K562 (cell line): ENCODE data around the gene PHF21A. TPM values are rescaled to one million over a fixed set of nuclear protein-coding genes. Genes with fewer than 3 reads are reported as not detected.

Experiments
- ATAC-seq: fragments of 200-7000 bp; cut with Tn5 transposase; 3 replicates; pipeline ENCODE4 v1.9.1; 2020; ENCODE audit warnings: moderate library complexity
- Bru-seq: library from RNA; stranded (reverse); fragments of 400-500 nt; gene quantifications from one replicate; lab custom pipeline; 2021; lab: Mats Ljungman, UMichigan
- BruChase-seq, 2 experiments: library from RNA; stranded (reverse); fragments of 400-500 nt; gene quantifications; one replicate each; lab custom pipeline; 2021; lab: Mats Ljungman, UMichigan
- BruUV-seq: library from RNA; stranded (reverse); fragments of 400-500 nt; replicated peaks from 2 replicates; lab custom pipeline; 2021; lab: Mats Ljungman, UMichigan
- CTCF ChIA-PET: fragments of 300-600 bp; formaldehyde crosslinking; extraction: SDS; loops from one replicate; lab custom pipeline; 2021; ENCODE audit warnings: low intra/inter-chr PET ratio; lab: Yijun Ruan, JAX
- POLR2A ChIA-PET: fragments of 300-600, 350-650 bp; sonication (Branson Sonifier 250); formaldehyde crosslinking; extraction: SDS; loops from one replicate; lab custom pipeline; 2021; ENCODE audit warnings: antibody characterized with exemption, inconsistent platforms; lab: Yijun Ruan, JAX
- DNase-seq, 4 experiments: peaks; one replicate each; pipeline versions ENCODE4 v3.0.0 to v3.0.0-alpha.2; 2011 to 2018; ENCODE audit warnings: low spot score in 3 of 4, mixed read lengths in 3 of 4; ENCODE audit errors: extremely low read depth in 1 of 4
- FAIRE-seq: peaks from 2 replicates; lab custom pipeline; 2011; peaks lifted over from hg19 to GRCh38; lab: Jason Lieb, UNC
- H2AFZ ChIP-seq: 2 replicates; pipeline ENCODE4 v1.6.0; 2011; ENCODE audit warnings: low read depth, low read length, control low read depth, inconsistent platforms
- H3K27ac ChIP-seq: fragments of 200-600 bp; 3 replicates; pipeline ENCODE4 v1.8.0; 2011; ENCODE audit warnings: low read depth, mild to moderate bottlenecking, control low read depth, inconsistent platforms, low read length, moderate library complexity, mixed read lengths; ENCODE audit errors: extremely low read depth
- H3K27me3 ChIP-seq, 2 experiments: fragments of 300-600 bp in 1 of 2; 2 replicates in 1 of 2; 3 replicates in 1 of 2; pipeline versions ENCODE4 v1.6.0 to v1.8.0; 2011; ENCODE audit warnings: inconsistent platforms in 2 of 2, low read length in 2 of 2, mild to moderate bottlenecking in 1 of 2, mixed read lengths in 1 of 2, moderate library complexity in 1 of 2; ENCODE audit not compliant: control insufficient read depth in 2 of 2, insufficient read depth in 2 of 2
- H3K36me3 ChIP-seq: fragments of 300-600 bp; 3 replicates; pipeline ENCODE4 v1.8.0; 2011; ENCODE audit warnings: mild to moderate bottlenecking, low read length, inconsistent platforms; ENCODE audit not compliant: control insufficient read depth, insufficient read depth
- H3K4me1 ChIP-seq, 2 experiments: fragments of 200-600 bp in 1 of 2; replicated peaks in 1 of 2; 2 replicates in 1 of 2; 3 replicates in 1 of 2; pipeline versions ENCODE4 v1.5.1 to v1.8.0; 2011; ENCODE audit warnings: inconsistent platforms in 2 of 2, low read length in 2 of 2, mild to moderate bottlenecking in 1 of 2, mixed read lengths in 1 of 2, moderate library complexity in 1 of 2; ENCODE audit not compliant: control insufficient read depth in 2 of 2, insufficient read depth in 2 of 2
- H3K4me2 ChIP-seq: 2 replicates; pipeline ENCODE4 v1.6.1; 2011; ENCODE audit warnings: low read length, control low read depth, inconsistent platforms, mixed read lengths; ENCODE audit not compliant: insufficient read depth
- H3K4me3 ChIP-seq: fragments of 200-600 bp; sonication (generic), shearing (Covaris generic); 2 replicates; pipeline ENCODE4 v1.5.1; 2016; ENCODE audit warnings: control low read depth, inconsistent platforms
- H3K79me2 ChIP-seq: fragments of 200-600 bp; 3 replicates; pipeline ENCODE4 v1.8.0; 2011; ENCODE audit warnings: low read length, inconsistent platforms; ENCODE audit not compliant: control insufficient read depth, insufficient read depth
- H3K9ac ChIP-seq, 2 experiments: 2 replicates each; pipeline versions ENCODE4 v1.6.0 to v1.6.1; 2011; ENCODE audit warnings: low read depth in 2 of 2, low read length in 2 of 2, control low read depth in 1 of 2, inconsistent platforms in 1 of 2, mild to moderate bottlenecking in 1 of 2, mixed read lengths in 1 of 2; ENCODE audit not compliant: insufficient read depth in 1 of 2
- H3K9me1 ChIP-seq: one replicate; pipeline ENCODE4 v1.6.0; 2011; ENCODE audit warnings: inconsistent platforms, mild to moderate bottlenecking, low read length, moderate library complexity; ENCODE audit not compliant: control insufficient read depth, insufficient read depth
- H3K9me3 ChIP-seq: replicated peaks from 2 replicates; pipeline ENCODE4 v1.5.1; 2011; ENCODE audit warnings: low read depth, low read length, inconsistent platforms; ENCODE audit not compliant: control insufficient read depth, insufficient read depth
- H4K20me1 ChIP-seq: replicated peaks from 2 replicates; pipeline ENCODE4 v1.6.1; 2011; ENCODE audit warnings: low read length, inconsistent platforms, mixed read lengths; ENCODE audit not compliant: control insufficient read depth, insufficient read depth
- GATAD2B ChIP-seq: fragments of 450-650 bp; IDR thresholded peaks from 2 replicates; pipeline ENCODE4 v1.6.1; 2017; ENCODE audit warnings: mild to moderate bottlenecking, borderline replicate concordance
- GTF2A2 ChIP-seq: IDR thresholded peaks from 2 replicates; pipeline ENCODE4 v1.6.1; 2016; ENCODE audit warnings: mild to moderate bottlenecking, missing genetic modification characterization, missing compliant biosample characterization
- MAFF ChIP-seq: IDR thresholded peaks from 2 replicates; pipeline ENCODE4 v1.6.1; 2012; ENCODE audit warnings: low read length, improper control_type of control experiment
- MYNN ChIP-seq, 2 experiments: sonication (generic); formaldehyde crosslinking in 1 of 2; IDR thresholded peaks; 2 replicates each; pipeline versions ENCODE4 v1.5.0 to v1.6.1; 2016 to 2020; ENCODE audit warnings: antibody characterized with exemption in 1 of 2, missing genetic modification reagents in 1 of 2
- RBBP5 ChIP-seq: fragments of 200-600 bp; sonication (generic); IDR thresholded peaks from 2 replicates; pipeline ENCODE4 v1.6.1; 2012; ENCODE audit warnings: borderline replicate concordance, mild to moderate bottlenecking, low read length, control low read depth, inconsistent platforms; ENCODE audit not compliant: insufficient read depth, poor library complexity, severe bottlenecking
- RUNX1 ChIP-seq: sonication (generic); IDR thresholded peaks from 2 replicates; pipeline ENCODE4 v1.6.1; 2016; ENCODE audit warnings: antibody characterized with exemption, low read depth
- SIN3A ChIP-seq, 2 experiments: fragments of 150-350 bp in 1 of 2; IDR thresholded peaks; 2 replicates each; pipeline ENCODE4 v1.6.1; 2011 to 2016; ENCODE audit warnings: borderline replicate concordance in 2 of 2, low read depth in 2 of 2, low read length in 2 of 2, mild to moderate bottlenecking in 2 of 2, moderate library complexity in 2 of 2; ENCODE audit not compliant: control insufficient read depth in 1 of 2
- TAF9B ChIP-seq: fragments of 450-650 bp; IDR thresholded peaks from 2 replicates; pipeline ENCODE4 v1.6.1; 2018; ENCODE audit warnings: mild to moderate bottlenecking; ENCODE audit not compliant: partially characterized antibody
- WGBS: fragments of 100-300 bp; shearing (Covaris generic); methylation state at CpG from one replicate; pipeline ENCODE4 v1.1.6; 2016; ENCODE audit warnings: low coverage, mixed read lengths; ENCODE audit not compliant: insufficient coverage; ENCODE audit errors: missing lambda C conversion rate; 5-methylcytosine and 5-hydroxymethylcytosine counted together
- in situ Hi-C: fragments of 300-500 bp; cut with MboI; formaldehyde crosslinking; loops from 4 replicates; pipeline ENCODE4 v1.15.0; 2018; ENCODE audit warnings: inconsistent platforms, mixed read lengths
- intact Hi-C: fragments of 100-400 bp; cut with micrococcal nuclease; formaldehyde crosslinking; loops from 2 replicates; pipeline ENCODE4 v1.14.2; 2022
- long read RNA-seq, 3 experiments: library from polyadenylated mRNA in 2 of 3; library from RNA in 1 of 3; unstranded in 2 of 3; stranded (forward) in 1 of 3; transcript quantifications; one replicate each; pipeline ENCODE4 v2.0.0, GENCODE V29; 2019 to 2022
- polyA minus RNA-seq, 3 experiments: library from RNA; depleted of rRNA, polyadenylated mRNA; stranded (reverse); fragments of >200 nt; gene quantifications; 2 replicates each; pipeline ENCODE4 v1.2.3, GENCODE V29; 2011
- polyA plus RNA-seq, 8 experiments: library from polyadenylated mRNA; depleted of rRNA in 4 of 8; stranded (reverse) in 5 of 8; unstranded in 3 of 8; fragments of >200 nt; fragmentation: Nextera tagmentation in 2 of 8; fragmentation: Illumina TruSeq in 1 of 8; extraction: Ambion mirVana in 2 of 8; extraction: Trizol in 1 of 8; gene quantifications; 2 replicates each; pipeline versions ENCODE4 v1.2.1 to v1.2.3, GENCODE V29; 2011 to 2014; ENCODE audit warnings: inconsistent platforms in 1 of 8, missing spikeins in 1 of 8
- total RNA-seq, 7 experiments: library from RNA; depleted of rRNA in 6 of 7; stranded (reverse); fragments of >200 nt in 6 of 7; fragmentation: Illumina TruSeq in 2 of 7; extraction: Trizol in 2 of 7; gene quantifications; 2 replicates each; pipeline versions ENCODE4 v1.2.1 to v1.2.3, GENCODE V29; 2011 to 2021; ENCODE audit warnings: low replicate concordance in 1 of 7
- TF ChIP-seq, protein P1 (sequence below), 2 experiments: fragments of 200-800 bp in 1 of 2; sonication (Bioruptor generic) in 1 of 2; sonication (generic) in 1 of 2; formaldehyde crosslinking in 1 of 2; IDR thresholded peaks in 1 of 2; conservative IDR thresholded peaks in 1 of 2; 2 replicates each; pipeline versions ENCODE4 v1.5.0 to v1.6.1; 2016 to 2020; ENCODE audit warnings: missing compliant biosample characterization in 1 of 2, missing genetic modification characterization in 1 of 2, missing genetic modification reagents in 1 of 2
- TF ChIP-seq, protein P2 (sequence below): fragments of 250-450 bp; sonication (Bioruptor Pico); IDR thresholded peaks from 2 replicates; pipeline ENCODE4 v1.5.0; 2021; ENCODE audit warnings: mild to moderate bottlenecking, borderline replicate concordance

PHF21A gene
- 41.0 and 108 TPM in 2 replicates for total RNA-seq (2011; cell fraction: chromatin; rRNA removed; ENCODE audit: low replicate concordance)
- 17.0 and 21.1 TPM in 2 replicates for total RNA-seq (2011; cell fraction: nucleolus; rRNA removed)
- total RNA-seq (2011; cell fraction: nucleoplasm; rRNA removed), result 27.0 and 37.7 TPM in 2 replicates
- total RNA-seq (2014; rRNA removed), result 7.7 and 13.3 TPM in 2 replicates
- 8.6 and 9.7 TPM in 2 replicates for total RNA-seq (2014; rRNA removed; fragmentation: Illumina TruSeq; extraction: Trizol)
- 8.5 and 10.7 TPM in 2 replicates for total RNA-seq (2015; rRNA removed; fragmentation: Illumina TruSeq; extraction: Trizol)
- 20.4 and 26.6 TPM in 2 replicates for total RNA-seq (2021)
- polyA plus RNA-seq (2011; rRNA removed), result 12.8 and 20.2 TPM in 2 replicates
- 7.2 and 8.7 TPM in 2 replicates for polyA plus RNA-seq (2011; cell fraction: cytosol; rRNA removed)
- polyA plus RNA-seq (2011; cell fraction: nucleus; rRNA removed), result 33.5 and 36.9 TPM in 2 replicates
- polyA plus RNA-seq (2012), result 17.5 and 25.3 TPM in 2 replicates
- polyA plus RNA-seq (2014; fragmentation: Illumina TruSeq; extraction: Trizol), result 25.7 and 32.4 TPM in 2 replicates
- 1 to 10 TPM; 1.5 to 2.2 TPM for polyA plus RNA-seq (2014; fragmentation: Nextera tagmentation; extraction: Ambion mirVana)
- 12.7 and 14.5 TPM in 2 replicates for polyA plus RNA-seq (2014; rRNA removed)
- polyA minus RNA-seq (2011; rRNA and poly(A)+ RNA removed), result 12.6 and 22.6 TPM in 2 replicates
- polyA minus RNA-seq (2011; cell fraction: cytosol; rRNA and poly(A)+ RNA removed), result 14.4 and 14.8 TPM in 2 replicates
- polyA minus RNA-seq (2011; cell fraction: nucleus; rRNA and poly(A)+ RNA removed), result 11.4 and 23.0 TPM in 2 replicates
- percentile 77 among the genes with signal in this experiment for Bru-seq, nascent RNA
- BruChase-seq, experiment 1, labeled RNA remaining after a 2-hour chase, result percentile 81 among the genes with signal in this experiment
- percentile 79 among the genes with signal in this experiment for BruChase-seq, experiment 2, labeled RNA remaining after a 6-hour chase
- long read RNA-seq, experiment 1, partial matches to known transcripts, result 7 of 39 reads
- long read RNA-seq, experiment 1, other reads (novel, unspliced or antisense), result 32 of 39 reads
- long read RNA-seq, experiment 2, partial matches to known transcripts, result 3 of 12 reads
- long read RNA-seq, experiment 2, other reads (novel, unspliced or antisense), result 9 of 12 reads
- long read RNA-seq, experiment 3, partial matches to known transcripts, result 0 of 2 reads
- long read RNA-seq, experiment 3, other reads (novel, unspliced or antisense), result 2 of 2 reads

DNA sequence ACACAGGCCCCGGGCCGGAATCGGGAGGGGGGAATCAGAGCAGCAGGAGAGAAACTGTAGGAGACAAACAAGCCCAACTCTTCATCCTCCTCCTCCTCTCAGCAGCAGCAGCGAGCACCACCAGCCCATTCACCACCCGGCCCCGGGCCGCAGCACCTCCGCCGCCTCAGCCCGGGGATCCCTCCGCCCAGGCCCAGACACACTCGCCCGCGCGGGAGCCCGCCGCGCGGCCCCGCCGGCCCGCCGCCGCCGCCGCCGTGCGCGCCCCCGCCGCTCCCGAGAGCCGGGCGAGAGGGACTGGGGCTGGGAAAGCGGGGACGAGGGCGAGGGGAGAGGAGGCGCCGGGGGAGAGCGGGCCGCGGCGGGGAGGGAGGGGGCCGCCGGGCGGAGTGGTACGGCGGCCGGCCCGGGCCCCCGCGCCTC, at the start of gene PHF21A:
Gene PHF21A (minus strand): TSS at position 154 of the 423 bp plus-strand sequence. CDS start 37,235 bp downstream, outside the sequence.
- H2AFZ ChIP-seq, result peak within 1 kb of the TSS; percentile 77
- FAIRE-seq (no peak), DNase-seq (peak; percentile 84 to 94 (median 88)), ATAC-seq (peak; percentile 29)
- peak within 1 kb of the TSS; percentile 82 for H3K27ac ChIP-seq
- no peaks in the 10 kb centered on the region for H3K9me3 ChIP-seq
- H3K9me1 ChIP-seq, result no peaks in the 10 kb centered on the region
- peaks cover 45% of the 10 kb centered on the region for H3K79me2 ChIP-seq
- H3K4me2 ChIP-seq, result peak within 1 kb of the TSS; percentile 92
- WGBS, result 0% methylated on average over 6 of the region's 52 CpGs
- no TSS peak for BruUV-seq
- H3K9ac ChIP-seq, result peak within 1 kb of the TSS; percentile 67 to 93
- CTCF ChIA-PET, result no interaction called here
- POLR2A ChIA-PET, result interaction anchor here (0.5 to 1.0 kb wide), 3 partner anchors 10 to 104 kb away, joined by 3 read pairs; no protein-coding TSS in a partner anchor
- no peaks in the 10 kb centered on the region; the same call in 2 of the 3 replicates for H3K36me3 ChIP-seq
- in situ Hi-C loops, result no loop called here
- H3K4me3 ChIP-seq, result peak within 1 kb of the TSS; percentile 79
- H3K27me3 ChIP-seq, result no peaks in the 10 kb centered on the region
- intact Hi-C loops, result loop anchor here (5.0 kb wide), 1 partner anchor 176 kb away; no protein-coding TSS in a partner anchor
- H4K20me1 ChIP-seq, result no peaks in the 10 kb centered on the region
- peaks cover 9 to 10% of the 10 kb centered on the region in 2 experiments; a peak in 4 of 5 replicates for H3K4me1 ChIP-seq
- TF ChIP-seq MYNN (IDR thresholded peaks at IDR 0.05) (no peak), MYNN (CRISPR knock-in tag; IDR thresholded peaks at IDR 0.05) (no peak), SIN3A (IDR thresholded peaks at IDR 0.05; ENCODE audit: borderline replicate concordance in 2 of 2, control insufficient read depth in 1 of 2, low read depth in 2 of 2, low read length in 2 of 2) (peak; percentile 51 to 64; a peak in 2 of 4 replicates), RBBP5 (peak; percentile 37), GATAD2B (peak; percentile 70; the same call in 1 of the 2 replicates), GTF2A2 (tag) (0 out of 2 replicates have a peak, but pooled peaks have one; percentile 67), RUNX1 (no peak), TAF9B (peak; percentile 19), MAFF (no peak)
- TF ChIP-seq, protein P1, sequence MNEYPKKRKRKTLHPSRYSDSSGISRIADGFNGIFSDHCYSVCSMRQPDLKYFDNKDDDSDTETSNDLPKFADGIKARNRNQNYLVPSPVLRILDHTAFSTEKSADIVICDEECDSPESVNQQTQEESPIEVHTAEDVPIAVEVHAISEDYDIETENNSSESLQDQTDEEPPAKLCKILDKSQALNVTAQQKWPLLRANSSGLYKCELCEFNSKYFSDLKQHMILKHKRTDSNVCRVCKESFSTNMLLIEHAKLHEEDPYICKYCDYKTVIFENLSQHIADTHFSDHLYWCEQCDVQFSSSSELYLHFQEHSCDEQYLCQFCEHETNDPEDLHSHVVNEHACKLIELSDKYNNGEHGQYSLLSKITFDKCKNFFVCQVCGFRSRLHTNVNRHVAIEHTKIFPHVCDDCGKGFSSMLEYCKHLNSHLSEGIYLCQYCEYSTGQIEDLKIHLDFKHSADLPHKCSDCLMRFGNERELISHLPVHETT (CRISPR knock-in tag; conservative IDR thresholded peaks at IDR 0.05 in 1 of 2, IDR thresholded peaks at IDR 0.05 in 1 of 2), result 0 out of 4 replicates have a peak, but pooled peaks of 1 of the 2 experiments have one; percentile 98
- TF ChIP-seq, protein P2, sequence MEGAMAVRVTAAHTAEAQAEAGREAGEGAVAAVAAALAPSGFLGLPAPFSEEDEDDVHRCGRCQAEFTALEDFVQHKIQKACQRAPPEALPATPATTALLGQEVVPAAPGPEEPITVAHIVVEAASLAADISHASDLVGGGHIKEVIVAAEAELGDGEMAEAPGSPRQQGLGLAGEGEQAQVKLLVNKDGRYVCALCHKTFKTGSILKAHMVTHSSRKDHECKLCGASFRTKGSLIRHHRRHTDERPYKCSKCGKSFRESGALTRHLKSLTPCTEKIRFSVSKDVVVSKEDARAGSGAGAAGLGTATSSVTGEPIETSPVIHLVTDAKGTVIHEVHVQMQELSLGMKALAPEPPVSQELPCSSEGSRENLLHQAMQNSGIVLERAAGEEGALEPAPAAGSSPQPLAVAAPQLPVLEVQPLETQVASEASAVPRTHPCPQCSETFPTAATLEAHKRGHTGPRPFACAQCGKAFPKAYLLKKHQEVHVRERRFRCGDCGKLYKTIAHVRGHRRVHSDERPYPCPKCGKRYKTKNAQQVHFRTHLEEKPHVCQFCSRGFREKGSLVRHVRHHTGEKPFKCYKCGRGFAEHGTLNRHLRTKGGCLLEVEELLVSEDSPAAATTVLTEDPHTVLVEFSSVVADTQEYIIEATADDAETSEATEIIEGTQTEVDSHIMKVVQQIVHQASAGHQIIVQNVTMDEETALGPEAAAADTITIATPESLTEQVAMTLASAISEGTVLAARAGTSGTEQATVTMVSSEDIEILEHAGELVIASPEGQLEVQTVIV (CRISPR knock-in tag), result no peak
